HG02973 (cell line): ENCODE measurements around the gene FKBP9.
A peak's percentile ranks its signal among the peaks of the same experiment; 100 is the strongest.
"Not testable (repeated sequence)": the region's sequence is repeated elsewhere in the genome, so short reads cannot be mapped to it uniquely, and the experiment has no call there.

Experiments
- ATAC-seq: cut with Tn5 transposase; IDR thresholded peaks from one replicate; pipeline ENCODE4 v1.9.1; 2021; ENCODE audit warnings: moderate library complexity; ENCODE audit not compliant: unreplicated experiment

FKBP9 gene

GRCh38 chr7:32947420-32947983 lies 9.7 kb upstream of the FKBP9 start:
- ATAC-seq, result no peak

DNA sequence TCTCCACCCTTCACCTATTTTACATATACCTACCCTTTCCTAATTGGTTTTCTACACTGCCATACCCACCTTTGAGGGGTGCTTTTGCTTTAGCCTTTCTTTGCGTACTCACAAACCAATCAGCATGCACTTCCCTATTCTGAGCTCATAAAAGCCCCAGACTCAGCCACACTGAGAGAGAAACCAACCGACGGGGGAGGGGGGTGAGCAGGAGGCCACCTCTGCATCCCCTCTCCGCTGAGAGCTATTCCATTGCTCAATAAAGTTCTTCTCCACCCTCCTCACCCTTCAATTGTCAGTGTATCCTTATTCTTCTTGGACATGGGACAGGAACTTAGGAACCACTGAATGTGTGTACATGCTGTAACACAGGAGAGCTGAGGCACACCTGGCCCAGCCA lies 9.0 kb upstream of the FKBP9 start:
- ATAC-seq, result no peak

- no peak for ATAC-seq
Observed at GRCh38 chr7:32952876-32953275, 4.4 kb upstream of the FKBP9 start.

- ATAC-seq, result no peak
Observed at GRCh38 chr7:32958046-32959025, 1.1 kb downstream of the FKBP9 start.

DNA sequence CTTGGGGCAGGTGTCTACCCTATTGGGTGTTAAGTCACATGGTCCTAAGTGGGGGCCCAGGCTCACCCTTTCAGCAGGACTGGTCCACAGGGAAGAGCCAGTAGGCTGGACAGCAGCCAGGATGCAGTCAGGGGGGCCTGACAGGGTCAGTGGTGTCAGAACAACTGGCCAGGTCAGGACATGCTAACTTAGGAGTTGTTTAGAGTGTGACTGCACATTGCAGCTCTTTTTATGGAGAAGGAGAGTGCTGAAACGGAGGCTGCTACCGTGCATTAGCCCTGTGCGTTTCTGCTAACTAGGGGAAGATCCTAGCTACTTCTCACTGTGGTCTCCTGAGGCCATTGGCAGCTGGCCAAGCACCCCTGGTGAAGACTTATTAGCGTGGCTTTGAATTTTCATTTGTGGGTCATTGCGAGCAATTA lies 6.7 kb downstream of the FKBP9 start:
- not testable (repeated sequence) for ATAC-seq

- ATAC-seq, result peak; percentile 95
Observed at GRCh38 chr7:32964461-32965159, 7.4 kb downstream of the FKBP9 start.

- ATAC-seq, result not testable (repeated sequence)
Observed at GRCh38 chr7:32966489-32967267, 9.4 kb downstream of the FKBP9 start.

DNA sequence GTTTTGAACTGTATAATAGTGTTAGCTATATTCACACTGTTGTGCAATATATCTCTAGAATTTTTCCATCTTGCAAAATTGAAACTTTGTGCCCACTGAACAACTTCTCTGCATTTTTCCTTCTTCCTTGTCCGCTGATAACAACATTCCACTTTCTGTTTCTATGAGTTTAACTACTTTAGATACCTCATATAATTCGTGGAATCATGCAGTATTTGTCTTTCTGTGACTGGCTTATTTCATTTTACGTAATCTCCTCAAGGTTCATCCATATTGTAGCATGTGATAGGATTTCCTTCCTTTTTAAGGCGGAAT lies 10.0 kb downstream of the FKBP9 start:
- ATAC-seq, result not testable (repeated sequence)

GRCh38 chr7:32971967-32972366 lies 14.7 kb downstream of the FKBP9 start:
- ATAC-seq, result not testable (repeated sequence)

DNA sequence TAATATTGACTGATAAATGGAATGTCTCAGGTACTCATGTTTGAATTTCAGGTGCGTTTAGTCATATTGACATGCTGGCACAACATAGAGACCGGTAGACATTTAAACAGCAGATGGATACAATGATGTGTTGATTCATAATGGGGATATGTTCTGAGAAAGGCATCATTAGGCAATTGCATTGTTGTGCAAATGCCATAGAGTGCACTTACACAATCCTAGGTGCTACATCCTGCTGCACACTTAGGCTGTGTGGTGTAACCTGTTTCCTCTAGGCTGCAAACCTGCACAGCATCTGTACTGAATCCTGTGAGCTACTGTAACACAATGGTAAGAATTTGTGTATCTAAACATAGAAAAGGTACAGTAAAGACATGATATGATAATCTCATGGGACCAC lies 19.9 kb downstream of the FKBP9 start:
- ATAC-seq, result not testable (repeated sequence)

GRCh38 chr7:32979246-32979645 lies 22.0 kb downstream of the FKBP9 start:
- ATAC-seq, result not testable (repeated sequence)

DNA sequence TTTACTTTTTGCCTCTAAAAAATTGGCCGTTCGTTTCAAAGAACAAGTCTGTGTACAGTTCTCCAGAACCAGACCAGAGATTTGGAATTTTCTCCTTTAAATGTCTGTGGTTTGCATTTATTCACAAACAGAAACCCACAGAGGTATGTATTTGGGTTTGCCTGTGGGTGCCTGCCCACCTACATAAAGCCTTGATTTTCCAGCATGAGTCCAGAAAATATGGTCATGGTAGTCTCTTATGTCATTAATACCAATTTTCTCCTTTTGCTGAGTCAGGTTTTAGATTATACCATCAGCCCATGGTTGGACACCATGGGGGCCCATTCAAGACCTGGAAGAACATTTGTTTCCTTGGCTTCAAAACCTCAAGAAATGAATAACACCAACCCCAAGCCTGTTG lies 22.7 kb downstream of the FKBP9 start:
- ATAC-seq, result not testable (repeated sequence)

DNA sequence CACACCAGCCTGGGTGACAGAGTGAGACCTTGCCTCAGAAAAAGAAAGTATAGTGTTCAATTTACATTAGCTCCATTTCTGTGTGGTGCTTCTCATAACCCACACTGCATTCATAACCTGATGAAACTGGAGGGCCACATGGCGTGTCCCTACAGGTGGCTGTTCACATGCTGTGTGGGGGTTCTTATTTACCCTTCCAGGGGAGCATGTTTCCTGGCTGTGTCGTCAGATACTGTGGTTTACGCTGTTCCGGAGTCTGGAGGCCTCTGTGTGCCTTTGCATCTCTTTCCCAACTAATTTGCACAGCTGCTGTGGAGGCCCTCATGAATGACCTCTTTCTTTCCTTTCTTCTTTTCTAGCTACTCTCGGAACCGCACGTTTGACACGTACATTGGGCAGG lies 30.9 kb downstream of the FKBP9 start:
- ATAC-seq, result not testable (repeated sequence)

DNA sequence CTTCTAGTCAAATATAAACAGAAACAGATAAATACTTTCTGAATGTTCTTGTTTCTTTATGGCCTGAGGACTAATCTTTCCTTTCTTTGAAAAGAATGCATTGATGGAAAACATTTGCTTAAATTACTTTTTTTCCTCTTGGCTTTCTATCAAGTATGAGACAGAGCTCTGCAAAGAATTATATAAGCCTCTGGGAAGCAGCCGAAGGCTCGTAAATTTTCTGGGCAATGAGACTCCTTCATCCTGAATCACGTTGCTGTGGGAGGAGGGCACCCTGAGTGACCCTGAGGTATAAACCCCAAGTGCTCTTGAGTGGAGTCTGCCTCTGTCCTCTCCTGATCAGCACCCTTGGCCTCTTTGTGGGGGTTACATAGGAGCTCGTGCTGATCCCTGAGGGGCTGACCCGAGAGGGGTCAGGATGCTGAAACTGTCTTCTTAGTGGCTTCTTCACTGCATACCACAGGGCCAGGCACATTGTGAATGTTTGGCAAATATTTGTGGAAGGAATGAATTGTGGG lies 33.9 kb downstream of the FKBP9 start:
- ATAC-seq, result not testable (repeated sequence)

DNA sequence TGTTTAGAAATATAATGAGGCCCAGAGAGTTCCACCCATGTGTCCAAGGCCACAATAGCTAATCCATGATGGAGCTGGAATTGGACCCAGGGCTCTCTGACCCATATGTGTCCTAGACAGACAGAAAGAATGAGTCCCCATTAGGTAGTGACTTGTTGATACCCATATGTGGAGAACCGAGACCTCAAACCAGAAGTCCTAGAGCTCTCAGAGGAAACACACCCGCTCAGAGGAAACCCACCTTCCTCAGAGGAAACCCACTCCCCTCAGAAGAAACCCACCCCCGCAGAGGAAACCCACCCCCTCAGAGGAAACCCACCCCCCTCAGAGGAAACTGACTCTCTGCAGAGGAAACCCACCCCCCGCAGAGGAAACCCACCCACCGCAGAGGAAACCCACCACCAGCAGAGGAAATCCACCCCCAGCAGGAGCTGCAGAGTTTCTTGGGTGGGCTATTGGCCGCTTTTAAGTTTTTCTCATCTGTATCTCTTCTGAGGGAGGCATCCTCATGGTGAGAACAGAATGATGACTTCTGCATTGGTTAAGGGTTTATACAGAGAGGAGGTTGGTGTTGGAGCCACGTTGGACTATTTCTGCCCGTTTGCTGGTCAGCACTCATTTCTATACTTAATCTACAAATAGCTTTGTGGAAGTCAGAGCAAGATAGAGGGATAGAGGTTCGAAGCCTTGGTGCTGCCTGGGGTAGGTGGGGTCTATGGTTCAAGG lies 34.9 kb downstream of the FKBP9 start:
- not testable (repeated sequence) for ATAC-seq

DNA sequence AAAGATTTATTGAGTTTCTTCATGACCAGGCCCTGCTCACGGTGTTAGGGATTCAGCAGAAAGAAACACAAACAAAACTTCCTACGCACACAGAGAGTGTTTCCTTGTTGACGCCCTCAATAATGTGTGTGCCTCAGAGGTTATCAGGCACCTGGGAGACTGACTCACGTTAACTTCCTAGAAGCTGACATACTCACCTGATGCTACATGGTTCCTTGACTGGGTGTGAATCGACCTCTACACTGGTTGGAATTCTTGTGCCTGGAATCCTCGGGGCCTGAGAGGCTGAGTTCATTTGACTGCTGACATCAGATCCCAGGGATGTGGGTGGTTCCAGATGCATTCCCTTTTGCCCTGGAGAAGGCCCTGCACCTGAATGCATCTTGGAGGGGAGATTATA lies 35.5 kb downstream of the FKBP9 start:
- not testable (repeated sequence) for ATAC-seq

- ATAC-seq, result not testable (repeated sequence)
Observed at GRCh38 chr7:32997956-32998355, 40.7 kb downstream of the FKBP9 start.

- ATAC-seq, result not testable (repeated sequence)
Observed at GRCh38 chr7:32998361-32999171, 41.3 kb downstream of the FKBP9 start.

DNA sequence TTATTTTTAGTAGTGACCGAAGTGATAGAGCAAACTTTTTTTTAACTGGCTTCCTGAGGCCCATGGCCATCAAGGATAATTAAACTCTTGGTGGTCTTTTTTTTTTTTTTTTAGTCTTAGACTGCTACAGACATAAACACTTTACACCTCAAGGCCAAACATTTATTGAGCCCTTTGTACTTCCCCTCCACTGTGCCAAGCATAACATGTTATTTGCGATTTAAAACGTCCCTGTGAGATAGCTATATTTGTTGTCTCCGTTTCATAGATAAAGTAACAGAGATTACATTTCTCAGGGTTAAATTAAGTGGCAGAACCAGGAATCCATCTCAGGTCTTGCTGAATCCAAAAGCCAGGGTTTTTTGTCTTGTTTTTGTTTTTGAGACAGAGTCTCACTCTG lies 42.1 kb downstream of the FKBP9 start:
- ATAC-seq, result not testable (repeated sequence)
